NCI-H2081 treated with DMSO at 0.1 percent for 48 hours (cell line): ENCODE data around the gene WIZ.
"Not testable (repeated sequence)": the region's sequence is repeated elsewhere in the genome, so short reads cannot be mapped to it uniquely, and the experiment has no call there.

Experiments
- DNase-seq: peaks from one replicate; lab custom pipeline; 2025; lab: John Stamatoyannopoulos, UW

The WIZ gene

DNA sequence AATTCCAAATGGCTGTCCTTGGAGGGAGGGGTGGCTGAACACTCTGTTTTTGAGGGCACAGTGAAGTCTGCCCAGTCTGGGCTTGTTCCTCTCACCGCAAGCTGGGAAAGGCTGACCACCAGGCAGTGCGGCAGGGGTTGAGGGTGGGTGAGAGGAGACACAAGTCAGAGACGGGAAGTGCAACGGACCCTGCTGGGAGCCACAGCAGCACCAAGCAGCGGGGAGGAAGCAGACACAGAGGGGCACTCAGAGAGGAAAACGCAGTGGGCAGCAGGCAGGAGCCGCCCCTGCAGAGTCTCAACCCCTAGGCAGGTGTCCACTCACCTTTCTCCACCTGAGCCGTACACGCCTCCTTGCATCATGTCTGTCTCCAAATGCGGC lies 46.6 kb downstream of the WIZ start:
- no peak for DNase-seq

DNA sequence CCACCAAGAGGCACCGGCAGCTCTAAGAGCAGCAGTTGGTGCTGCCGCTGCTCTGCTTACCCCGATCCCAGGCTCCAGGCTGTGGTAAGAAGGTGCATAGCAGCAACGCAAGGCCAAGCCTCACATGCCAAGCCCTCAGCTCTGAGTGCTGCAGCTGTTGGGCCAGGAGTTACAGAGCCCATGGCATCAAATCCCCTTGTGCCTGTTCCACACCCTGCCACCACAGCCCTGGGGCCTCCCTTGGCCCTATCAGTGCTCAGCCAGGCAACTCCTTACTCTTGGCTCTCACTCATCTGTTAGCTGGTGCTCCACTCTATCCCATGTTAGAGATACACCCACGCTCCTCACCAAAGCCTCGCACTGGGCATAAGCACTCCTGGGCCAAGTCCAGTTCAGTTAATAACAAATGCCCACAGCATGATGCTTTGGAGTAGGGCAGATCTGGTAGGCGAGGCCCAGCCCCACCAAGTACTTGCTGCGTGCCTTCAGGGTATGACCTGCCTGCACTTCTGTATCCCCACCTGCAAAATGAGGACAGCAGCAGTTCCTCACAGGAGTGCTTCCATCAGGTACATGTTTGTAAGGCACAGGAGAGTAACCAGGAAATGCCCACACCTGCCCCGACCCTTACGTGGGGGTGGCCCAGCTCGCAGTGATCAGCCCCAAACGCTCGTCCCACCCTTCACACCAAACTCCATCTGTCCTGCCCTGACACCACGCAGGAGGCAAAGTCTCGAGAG lies 47.2 kb downstream of the WIZ start:
- no peak for DNase-seq

DNA sequence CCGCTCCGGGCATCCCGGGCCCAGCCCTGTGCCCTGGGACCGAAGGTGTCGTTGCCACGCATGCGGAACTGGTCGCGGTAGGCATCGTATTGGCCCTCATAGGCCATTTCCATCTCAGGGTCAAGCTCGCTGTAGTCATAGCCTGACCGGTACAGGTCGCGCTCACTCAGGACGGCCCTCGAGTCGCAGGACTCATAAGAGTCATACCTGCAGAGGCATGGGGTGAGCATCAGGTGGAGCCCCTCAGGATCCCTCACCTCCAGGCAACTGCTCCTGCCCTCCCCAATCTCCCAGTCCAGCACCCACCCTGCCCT lies 48.4 kb downstream of the WIZ start:
- no peak for DNase-seq

DNA sequence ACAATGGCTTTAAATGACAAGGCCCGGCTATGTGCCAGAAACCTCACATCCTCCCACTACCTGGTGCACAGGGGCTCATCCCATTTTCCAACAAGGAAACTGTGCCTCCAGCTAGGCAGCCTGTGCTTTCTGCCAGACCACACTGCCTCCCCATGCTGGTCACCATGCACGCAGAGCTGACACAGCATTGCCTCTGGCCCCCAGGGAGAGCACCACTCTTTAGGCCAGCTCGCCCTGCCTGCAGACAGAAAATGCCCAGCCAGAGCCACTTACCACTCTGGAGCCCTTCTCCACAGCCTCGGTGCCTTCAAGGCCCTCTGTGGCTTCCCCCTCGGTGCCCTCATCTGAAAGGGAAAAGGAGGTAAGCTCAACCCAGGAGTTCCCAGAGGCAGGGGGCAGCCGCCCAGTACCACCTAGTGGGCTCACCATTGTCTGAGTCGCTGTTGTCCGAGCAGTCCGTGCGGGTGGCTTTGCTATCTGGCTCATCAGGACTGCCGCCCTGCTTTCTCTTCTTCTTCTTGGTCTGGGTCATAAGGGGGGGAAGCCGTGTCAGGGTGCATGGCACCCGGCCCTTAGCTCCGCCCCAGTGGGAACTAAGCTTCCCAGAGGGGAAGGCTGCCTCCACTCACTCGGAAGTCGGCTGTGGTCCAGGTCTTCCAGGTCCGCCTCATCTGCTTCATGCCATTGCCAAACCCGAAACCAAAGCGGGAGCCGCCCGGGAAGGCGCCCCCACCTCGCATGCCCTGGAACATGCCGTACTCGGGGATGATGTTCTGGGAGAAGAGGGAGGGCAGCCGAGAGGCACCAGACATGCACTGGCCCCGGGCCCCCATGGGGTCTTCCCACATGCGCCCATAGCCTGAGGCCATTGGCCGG lies 49.0 kb downstream of the WIZ start:
- DNase-seq = no peak

DNA sequence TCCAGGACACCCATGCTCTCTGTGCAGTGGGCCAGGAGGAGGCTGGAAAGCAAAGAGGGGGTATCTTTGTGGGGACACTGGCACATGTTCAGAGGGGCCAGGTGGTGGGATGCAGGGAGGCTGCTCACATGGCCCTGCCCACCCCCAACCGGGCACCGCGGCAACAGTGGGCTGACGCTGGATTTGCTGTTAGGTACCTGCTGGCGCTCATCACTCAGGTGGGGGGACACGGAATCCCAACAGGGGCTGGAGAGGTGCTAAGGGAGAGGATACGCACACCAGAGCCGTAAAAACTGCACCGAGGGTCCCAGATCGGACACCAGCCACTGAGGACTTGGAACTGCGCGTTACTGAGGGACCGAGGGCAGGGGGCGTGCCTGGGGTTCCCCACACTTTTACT lies 50.1 kb downstream of the WIZ start:
- DNase-seq = no peak

DNA sequence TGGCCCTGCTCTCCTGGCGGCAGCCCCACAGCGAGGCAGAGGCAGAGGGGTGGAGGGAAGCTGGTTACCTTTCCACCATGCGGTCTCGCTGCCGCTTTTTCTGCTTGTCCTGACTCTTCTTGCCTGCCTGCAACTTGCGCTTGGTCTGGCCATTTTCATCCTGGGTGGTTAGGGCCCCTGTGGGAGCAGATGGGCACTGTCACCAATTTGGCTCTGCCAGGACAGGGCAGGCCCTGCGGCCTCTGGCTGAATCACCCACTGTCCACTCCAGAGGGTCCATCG lies 50.6 kb downstream of the WIZ start:
- no peak for DNase-seq

DNA sequence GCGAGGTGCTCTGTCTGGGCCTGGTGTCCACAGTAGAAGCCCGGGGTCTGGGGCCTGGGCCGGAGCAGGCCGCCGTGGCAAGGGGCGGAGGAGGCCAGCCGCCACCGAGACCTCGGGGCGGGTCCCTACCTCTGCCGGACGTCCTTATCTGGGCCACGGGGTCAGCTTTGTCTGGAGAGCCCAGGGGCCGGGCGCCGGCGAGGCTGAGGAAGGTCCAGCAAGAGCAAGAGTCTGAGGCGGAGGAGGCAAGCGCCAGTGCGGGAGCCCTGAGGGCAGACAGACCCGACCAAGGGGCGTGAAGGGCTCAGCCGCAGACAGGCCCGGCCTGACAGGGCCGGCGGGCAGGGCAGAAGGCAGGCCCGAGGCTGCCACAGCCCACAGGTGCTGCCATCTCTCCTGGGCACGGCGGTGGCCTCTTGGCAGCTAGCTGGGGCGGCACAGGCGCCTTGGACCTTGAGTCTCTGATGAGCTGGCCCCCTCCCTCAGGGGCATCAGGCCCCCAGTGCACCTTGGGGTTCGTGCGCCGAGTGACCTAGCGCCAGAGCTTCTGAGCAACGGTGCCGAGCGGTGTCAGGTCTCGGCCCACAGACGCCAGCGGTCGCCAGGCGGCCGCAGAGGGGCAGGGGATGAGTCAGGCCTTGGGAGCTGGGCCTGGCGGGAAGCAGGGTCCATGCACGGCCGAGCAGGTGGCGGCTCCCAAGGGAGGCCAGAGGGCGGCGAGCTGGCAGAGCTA lies 51.1 kb downstream of the WIZ start:
- DNase-seq = no peak

DNA sequence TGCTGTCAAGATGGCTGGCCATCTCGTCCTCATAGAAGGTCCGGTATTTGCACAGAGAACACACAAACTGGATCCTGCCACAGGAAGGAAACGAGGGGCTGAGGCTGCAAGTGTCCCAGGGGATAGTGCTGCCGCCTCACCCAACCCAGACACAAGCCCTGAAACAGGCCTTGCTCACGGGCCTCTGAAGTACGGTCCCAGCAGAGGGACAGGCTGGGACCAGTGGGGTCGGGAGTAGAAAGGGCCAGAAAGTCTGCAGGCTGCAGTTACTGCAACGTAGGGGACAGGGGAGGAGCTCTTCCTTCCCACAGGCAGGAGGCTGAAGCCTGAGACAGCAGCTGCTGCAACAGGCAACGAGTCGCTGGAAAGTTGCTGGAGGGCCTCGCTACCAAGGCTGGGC lies 52.0 kb downstream of the WIZ start:
- no peak for DNase-seq

DNA sequence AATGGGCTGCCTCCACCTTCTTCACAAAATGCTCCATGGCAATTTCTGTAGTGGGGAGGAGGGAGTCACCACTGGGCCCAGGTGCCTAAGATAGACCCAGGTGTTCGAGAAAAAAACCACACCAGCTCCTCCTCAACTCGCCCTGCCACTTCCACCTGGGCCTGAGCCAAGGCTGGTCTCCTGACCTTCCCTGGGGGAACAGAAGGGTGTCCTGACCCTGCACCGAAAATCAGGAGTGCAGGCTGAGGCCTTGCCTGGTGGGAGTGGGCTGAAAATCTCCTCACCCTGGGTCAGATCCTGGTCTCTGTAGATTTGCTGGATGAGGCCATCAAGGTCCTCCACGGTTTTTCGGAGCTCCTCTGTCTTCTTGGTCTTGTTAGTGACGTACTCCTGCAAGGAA lies 52.5 kb downstream of the WIZ start:
- DNase-seq = no peak

DNA sequence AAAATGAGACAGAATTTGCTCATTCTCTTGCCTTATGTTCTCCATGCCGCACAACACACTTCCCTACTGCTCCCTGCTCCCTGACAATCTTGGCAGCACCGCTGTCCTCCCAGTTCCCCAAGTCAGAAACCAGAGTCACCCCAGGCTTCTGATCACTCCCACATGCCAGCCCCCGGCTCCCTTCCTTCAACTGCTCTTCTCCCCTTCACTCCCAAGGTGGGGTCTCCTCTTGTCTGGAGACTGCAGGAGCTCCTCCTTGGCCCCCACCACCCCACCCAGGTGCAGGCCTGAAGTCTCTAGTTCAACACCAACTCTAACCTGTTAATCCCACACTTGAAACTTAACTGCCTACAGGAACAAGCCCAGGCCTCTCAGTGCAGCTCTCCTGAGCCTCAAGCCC lies 53.3 kb downstream of the WIZ start:
- no peak for DNase-seq

DNA sequence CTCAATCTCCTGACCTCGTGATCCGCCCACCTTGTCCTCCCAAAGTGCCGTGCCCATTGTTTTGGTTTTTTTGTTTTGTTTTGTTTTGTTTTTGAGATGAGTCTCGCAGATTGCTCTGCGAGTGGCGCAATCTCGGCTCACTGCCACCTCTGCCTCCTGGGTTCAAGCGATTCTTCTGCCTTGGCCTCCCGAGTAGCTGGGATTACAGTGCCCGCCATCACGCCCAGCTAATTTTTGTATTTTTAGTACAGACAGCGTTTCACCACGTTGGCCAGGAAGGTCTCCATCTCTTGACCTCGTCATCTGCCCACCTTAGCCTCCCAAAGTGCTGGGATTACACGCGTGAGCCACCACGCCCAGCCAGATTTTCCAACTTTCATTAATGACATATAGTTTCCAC lies 54.5 kb downstream of the WIZ start:
- not testable (repeated sequence) for DNase-seq

DNA sequence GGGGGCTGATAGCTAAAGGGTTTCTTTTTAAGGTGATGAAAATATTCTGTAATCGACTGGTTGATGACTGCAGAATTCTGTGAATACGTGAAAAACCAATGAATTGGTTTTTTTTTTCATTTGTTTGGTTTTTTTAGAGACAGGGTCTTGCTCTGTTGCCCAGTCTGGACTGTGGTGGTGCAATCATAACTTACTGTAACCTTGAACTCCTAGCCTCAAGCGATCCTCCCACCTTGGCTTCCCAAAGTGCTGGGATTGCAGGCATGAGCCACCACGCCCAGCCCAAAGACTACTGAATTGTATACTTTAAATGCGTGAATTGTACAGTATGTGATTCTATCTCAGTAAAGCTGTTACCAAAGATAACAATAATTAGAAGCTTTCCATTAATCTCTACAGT lies 55.3 kb downstream of the WIZ start:
- DNase-seq = no peak

DNA sequence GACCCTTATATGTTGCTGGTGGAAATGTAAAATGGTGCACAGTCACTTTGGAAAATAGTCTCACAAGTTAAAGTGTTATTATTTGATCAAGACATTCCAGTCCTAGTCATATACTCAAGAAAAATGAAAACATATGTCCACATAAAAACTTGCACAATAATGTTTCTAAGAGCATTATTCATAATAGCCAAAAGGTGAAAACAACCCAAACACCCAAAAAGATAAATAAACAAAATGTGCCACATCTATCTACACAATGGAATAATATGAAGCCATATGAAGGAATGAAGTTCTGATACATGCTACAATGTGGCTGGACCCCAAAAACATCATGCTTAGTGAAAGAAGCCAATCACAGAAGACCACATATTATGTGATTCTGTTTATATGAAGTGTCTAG lies 55.8 kb downstream of the WIZ start:
- no peak for DNase-seq

DNA sequence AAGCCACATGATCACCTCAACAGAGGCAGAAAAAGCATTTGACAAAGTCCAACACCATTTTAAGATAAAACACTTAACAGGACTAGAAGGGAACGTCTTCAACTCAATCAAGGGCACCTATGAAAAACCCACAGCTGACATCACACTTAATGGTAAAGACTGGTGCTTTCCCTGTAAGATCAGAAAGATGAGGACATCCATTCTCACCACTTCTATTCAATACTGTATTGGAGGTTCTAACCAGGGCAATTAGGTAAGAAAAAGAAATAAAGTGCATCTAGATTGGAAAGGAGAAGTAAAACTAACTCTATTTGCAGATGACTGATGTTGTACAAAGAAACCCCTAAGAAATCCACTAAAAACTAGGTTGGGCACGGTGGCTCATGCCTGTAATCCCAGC lies 58.9 kb downstream of the WIZ start:
- no peak for DNase-seq

DNA sequence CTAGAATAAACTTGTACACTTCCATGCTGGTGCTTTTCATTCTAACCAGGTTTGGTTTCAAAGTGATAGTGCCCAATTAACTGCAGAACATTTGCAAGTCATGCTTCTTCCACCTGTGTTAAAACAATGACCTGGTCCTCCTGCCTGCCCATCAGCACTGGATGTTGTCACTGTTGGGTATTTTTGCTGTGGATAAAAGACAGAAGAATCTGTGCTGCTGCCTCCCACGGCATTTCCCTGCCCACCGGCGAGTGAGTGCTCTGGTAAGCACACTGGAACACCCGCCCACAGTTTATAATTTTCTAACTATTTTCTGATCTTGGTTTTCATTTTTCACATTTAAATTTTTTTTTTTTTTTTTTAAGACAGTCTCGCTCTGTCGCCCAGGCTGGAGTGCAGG lies 67.9 kb downstream of the WIZ start:
- no peak for DNase-seq

DNA sequence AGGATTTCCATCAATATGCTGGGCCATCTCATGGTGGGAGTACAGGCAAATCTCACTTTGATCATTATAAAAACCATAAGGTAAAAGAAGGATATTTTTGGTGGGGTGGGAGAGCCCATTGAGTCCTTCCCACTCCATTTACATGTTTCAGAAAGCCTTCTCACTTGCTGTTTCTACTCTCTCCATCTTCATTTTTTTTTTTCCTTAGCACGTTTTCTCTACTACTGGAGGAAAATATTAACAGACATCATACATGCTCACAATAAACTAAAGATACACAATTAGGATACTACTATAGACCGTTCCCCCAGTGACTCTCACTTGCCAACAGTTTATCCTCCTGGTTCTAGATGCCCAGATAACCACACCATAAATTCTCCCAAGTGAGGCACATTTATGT lies 68.3 kb downstream of the WIZ start:
- no peak for DNase-seq

DNA sequence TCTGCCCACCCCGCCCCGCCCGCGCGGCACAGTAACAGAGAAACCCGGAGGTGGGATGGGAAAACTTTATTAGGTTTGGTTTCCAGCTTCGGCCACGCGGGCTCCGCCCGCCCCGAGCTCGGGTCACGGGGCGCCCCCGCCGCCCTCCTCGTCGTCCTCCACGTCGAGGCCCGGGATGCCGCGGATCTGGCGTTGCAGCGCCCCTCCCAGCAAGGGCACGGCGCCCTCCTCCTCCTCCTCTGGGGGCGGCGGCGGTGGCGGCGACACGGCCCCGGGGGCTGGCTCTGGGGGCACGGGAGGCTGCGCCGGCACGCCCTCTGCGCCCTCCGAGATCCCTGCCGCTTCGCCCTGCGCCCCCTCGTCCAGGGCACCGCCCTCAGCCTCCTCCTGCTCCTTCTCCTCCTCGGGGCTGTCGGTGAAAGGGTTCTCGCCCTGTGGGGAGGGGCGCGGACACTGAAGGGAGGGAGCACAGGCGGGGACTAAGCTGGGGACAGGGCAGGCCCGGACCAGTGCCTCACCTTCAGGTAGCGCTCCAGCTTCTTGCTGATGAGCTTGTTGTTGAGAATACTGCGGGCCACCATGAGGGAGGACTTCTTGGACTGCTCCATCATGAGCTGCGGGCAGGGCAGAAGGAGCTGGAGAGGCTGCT lies 69.6 kb downstream of the WIZ start:
- DNase-seq = no peak

DNA sequence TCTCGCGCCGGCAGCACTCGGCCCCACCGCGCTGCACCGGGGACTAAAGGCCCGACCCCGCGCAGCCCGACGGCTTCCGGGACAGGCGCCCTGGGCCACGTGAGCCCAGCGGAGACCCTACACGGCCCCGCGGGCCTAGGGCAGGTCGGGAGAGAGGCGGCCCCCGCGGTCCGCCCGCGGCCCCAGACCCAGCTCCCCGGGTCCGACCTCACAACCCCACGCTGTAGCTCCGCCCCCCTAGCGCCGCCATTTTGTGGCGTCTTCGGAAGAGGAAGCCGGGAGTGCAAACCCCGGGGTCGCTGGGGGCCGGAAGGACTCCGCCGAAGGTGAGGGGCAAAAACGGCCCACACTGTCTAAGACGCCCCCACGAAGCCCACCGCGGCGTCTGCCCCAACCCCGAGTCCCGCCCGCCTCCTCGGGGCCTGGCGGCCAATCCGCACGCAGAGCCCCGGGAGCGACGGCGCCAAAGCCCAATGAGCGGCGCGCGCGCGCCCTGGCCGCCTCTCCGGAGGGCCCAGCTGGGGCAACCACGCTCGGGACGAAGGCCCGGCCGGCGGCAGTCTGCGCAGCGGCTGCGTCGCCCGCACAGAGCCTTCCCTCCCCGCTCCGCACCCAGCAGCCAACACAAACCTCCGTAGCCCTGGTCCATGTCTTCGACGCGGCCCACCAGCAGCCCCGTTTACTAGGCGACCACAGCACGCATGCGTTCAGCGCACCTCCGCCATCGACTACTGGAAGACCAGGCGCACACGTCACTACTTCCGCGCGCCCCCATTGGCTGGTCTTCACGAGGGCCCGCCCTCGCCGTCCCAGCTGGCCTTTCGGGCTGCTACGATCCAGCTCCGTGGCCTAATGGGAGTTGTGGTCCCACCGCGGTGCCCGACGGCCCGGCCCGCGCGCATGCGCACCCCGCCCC lies 70.4 kb downstream of the WIZ start, which contains the start of gene AKAP8:
Gene AKAP8 (minus strand): TSS at position 705 of the 916 bp plus-strand sequence. CDS start 56 bp downstream, at position 649.
- DNase-seq = peak; percentile 91

DNA sequence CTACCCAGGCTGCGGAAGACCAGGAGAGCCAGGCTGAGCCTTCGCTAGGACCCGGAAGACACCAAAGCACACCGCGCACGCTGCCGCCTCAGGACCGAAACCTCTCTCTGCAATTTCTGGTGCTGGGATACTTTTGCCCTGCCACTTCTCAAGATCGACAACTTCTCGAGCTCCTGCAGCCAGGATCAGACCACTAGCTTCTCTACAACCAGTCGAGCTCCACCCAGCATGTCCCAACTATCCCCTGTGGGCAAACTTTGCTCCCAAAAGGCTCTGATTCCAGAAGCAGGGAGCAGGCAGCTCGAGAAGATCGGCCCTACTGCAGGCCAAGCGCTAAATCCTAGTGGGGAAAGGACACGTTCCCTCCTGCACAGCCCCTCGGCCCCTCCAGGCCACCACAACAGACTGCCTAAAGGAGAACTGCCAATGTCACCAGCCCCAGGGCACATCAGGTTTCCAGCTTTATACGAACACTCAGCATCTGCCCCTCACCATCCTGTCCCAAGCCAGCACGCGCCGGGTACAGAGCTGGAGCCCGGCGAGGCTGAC lies 71.1 kb downstream of the WIZ start:
- DNase-seq = no peak

DNA sequence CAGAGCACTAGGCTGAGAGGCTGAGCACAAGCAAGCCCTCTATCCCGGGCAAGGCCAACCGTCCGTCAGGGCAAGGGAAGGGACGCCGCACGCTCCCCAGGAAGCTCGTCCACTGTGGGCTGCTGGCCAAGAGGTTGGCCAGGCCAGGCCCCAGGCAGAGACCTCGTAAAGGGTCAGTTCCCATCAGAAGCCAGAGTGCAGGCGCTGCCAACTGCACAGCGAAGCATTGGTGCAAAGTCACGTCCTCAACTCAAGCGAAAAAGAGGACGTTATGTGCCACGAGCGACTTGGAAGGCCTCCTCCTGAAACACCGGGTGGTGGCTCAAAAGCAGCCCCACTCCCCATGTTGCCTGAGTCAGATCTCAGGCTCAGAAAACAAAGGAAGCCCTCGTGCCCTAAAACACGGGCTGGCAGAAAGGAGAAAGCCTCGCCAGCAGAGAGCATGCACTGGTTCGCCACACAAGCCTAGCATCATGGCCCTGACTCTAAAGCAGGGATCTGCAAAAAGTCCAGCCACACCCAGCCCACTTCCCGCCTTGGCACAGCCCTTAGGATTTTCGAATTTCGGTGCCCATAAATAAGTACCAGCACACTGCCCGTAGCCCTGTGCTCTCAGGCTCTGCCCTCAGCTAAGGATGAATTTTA lies 74.8 kb downstream of the WIZ start:
- DNase-seq = no peak
